Measurements from ENCODE around the gene HMCN2.

Gene HMCN2

DNA sequence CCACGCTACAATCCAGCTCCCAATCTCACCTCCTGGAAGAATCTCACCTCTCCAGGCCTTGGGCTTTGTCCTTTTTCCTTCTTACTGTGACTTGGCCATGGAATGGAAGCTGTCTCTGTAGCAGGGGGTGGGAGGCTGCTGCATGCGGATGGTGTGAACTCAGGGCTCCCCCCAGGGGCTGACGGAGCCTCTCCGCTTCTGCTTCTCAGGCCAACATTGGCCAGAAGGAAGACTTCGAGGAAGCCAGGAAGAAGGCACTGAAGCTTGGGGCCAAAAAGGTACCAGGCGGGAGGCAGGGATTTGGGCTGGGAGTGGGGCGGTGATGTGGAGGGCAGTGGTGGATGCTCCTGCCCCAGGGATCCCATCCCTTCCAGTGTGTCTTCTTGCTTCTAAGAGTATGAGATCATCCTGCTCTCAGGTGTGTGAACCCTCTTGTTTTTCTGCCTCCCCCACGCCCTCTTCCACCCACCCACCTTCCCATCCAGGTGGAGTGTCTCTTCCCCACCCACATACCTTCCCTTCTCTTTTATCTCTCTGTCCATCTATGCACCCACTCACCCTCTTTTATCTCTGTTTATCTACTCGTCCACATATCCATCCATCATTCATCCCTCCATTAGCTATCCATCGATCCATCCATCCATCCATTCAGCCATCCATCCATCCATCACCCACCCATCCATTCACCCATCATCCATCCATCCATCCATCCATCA is 188.7 kb downstream of the HMCN2 start:
- no peak for DNase-seq

DNA sequence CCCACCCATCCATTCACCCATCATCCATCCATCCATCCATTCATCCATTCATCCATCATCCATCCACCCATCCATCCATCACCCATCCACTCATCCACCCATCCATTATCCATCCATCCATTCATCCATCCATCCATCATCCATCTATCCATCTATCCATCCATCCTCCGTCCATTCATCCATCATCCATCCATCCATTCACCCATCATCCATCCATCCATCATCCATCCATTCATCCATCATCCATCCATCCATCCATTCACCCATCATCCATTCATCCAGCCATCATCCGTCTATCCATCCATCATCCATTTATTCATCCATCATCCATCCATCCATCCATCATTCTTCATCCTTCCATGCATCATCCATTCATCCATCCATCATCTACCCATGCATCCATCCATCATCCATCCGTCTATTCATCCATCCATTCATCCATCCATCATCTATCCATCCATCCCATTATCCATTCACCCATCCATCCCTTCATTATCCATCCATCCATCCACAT is 189.3 kb downstream of the HMCN2 start:
- DNase-seq = no peak

DNA sequence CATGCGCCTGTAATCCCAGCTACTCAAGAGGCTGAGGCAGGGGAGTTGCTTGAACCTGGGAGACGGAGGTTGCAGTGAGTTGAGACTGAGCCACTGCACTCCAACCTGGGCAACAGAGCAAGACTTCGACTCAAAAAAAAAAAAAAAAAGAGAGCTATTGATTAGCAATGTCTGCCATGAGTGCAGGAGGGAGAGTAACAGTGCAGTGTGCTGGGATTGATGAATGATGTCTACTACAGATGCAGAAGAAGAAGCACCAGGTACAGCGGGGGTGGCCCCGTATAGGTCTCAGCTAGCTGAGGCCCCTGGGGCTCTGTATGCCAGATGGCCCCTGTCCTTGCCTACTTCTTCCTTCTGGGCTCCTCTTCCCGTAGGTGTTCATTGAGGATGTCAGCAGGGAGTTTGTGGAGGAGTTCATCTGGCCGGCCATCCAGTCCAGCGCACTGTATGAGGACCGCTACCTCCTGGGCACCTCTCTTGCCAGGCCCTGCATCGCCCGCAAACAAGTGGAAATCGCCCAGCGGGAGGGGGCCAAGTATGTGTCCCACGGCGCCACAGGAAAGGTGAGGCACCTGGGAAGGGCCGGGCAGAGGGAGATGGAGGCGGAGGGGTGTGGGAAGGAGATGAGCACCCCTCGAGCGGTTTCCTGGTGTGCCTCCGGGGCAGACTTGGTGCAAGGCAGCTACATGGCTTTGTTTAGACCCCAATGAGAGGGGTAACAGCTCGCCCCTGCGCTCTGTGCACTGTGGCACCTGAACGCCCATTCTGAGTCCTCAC is 192.7 kb downstream of the HMCN2 start:
- no peak for DNase-seq

DNA sequence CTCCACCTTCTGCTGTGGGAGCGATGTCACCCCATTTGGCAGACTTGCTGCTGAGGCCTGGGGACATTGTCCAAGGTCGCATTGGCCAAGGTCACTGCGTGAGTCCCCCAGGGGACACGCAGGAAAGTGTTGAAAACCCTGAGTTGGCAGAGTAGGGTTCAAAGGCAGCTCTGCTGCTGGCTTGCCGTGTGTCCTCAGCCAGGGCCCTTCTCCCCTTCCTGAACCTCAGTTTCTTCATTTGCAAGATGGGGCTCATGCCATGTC is 193.2 kb downstream of the HMCN2 start:
- no peak for DNase-seq

DNA sequence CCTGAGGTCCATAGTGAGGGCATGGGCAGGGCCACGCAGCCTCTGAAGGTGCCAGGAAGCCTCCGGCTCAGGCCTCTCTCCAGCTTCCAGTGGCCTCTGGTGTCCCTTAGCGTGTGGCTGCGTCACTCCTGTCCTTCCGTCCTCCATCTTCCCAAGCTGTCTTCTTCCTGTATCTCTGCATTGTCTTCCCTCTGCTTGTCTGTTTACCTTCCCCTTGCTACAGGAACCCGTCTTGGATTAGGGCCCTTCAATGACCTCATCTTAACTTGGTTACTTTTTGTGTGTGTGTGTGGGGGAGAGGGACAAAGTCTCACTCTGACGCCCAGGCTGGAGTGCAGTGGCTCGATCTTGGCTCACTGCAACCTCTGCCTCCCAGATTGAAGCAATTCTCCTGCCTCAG is 193.6 kb downstream of the HMCN2 start:
- DNase-seq = no peak

DNA sequence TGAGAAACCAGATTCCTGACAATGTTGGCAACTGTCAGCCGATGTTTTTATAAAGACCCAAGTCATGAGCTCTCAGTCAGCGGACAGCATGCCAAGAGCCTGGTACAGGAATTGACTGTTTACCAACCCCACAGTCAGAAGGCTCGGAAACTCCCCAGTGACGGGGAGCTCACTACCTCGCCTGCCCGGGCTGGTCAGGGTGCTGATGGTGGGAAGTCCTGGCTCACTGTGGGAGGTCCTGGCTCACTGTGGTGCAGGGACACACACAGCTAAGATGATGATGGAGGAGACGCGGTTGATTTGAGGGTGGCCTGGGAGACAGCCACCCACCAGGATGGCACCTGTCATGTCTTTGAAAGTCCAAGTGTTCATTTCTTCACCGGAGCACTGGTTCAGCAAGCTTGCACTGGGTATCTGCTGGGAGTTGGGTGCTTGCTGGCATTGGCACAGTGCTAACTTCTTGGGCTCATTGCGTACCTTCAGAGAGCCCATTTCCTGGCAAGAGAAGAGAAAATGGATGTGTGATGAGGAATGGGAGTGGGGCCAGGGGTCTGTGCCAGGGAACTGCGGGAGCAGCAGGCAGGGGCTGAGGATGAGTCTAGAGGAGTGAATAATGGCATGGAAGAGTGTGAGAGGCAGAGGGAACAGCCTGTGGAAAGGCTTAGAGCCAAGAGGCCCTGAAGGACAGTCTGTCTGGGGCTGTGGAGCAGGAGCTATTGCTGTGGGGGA is 194.5 kb downstream of the HMCN2 start:
- no peak for DNase-seq

DNA sequence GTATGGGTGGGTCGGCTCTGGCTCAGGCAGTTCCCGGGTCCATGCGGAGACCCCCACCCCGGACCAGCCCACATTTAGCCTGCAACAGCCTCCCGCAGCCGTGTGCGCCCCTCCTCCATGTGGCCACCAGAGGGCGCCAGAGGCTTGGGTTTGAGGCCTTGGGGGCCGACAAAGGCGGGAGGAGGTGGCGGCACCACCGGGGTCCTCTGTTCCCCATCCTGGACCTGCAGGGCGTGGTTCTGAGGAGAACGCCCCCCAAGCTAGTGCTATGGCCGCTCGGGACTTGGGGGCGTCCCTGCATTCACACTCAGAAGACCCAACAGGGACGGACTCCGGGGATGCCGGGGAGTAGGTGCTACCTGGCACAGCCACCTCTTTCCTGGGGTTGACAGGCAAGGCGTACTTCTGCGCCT is 195.7 kb downstream of the HMCN2 start:
- DNase-seq = peak; percentile 29 to 60 (median 55)

DNA sequence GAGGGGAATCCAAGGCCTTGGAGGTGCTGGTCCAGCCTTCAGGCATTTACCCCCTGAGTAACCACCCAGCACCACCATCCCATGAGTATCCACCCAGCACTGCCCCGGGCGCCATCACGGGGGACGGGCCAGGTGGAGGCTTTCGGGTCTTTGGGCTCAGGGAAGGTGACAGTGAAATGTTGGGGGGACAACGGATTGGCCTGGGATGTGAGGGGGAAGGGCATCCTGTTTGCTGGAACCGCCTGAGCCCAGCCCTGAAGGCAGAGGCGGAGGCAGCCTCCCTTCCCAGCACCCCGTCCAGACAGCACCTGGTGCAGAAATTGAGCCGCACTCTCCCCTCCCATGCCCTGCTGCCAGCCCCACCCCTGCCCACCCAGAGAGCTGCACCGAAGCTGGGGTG is 196.2 kb downstream of the HMCN2 start:
- no peak for DNase-seq

DNA sequence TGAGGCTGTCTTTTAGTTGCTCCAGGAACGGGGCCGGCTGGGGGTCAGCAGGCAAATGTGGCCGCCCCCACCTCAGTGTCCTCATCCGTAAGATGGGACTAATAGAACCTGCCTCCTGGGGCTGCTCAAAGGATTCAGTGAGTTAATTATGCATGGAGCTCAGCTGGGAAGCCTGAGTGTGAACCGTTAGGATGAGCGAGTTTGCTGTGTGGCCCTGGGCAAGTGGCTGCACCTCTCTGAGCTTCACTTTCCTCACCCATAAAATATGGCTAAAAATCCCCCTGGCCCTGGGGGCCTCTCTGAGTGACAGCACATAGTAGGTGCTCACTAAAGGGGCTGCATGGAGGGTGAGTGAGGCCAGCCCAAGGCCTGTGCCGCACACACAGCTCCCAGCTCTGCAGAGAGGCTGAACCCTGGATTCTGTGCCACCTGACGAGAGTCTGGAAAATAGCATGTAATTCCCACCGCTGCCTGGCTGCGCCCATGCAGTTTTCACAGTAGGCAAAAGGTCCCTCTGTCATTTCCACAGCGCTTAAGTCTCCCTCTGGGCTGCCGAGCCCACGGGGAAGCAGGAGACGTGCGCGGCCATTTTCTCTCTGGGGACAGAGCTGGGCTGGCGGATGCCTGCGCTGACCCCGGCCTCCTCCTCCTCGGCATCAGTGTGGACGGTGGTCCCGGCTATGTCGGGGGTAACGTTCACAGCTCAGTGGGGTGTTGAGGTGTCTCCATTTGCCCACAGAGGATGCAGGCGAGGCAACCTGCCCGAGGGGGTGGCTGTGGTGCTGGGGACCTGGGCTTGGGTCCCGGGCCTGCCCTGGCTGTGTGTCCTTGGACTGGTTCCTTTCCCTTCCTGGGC is 197.4 kb downstream of the HMCN2 start:
- DNase-seq = no peak

DNA sequence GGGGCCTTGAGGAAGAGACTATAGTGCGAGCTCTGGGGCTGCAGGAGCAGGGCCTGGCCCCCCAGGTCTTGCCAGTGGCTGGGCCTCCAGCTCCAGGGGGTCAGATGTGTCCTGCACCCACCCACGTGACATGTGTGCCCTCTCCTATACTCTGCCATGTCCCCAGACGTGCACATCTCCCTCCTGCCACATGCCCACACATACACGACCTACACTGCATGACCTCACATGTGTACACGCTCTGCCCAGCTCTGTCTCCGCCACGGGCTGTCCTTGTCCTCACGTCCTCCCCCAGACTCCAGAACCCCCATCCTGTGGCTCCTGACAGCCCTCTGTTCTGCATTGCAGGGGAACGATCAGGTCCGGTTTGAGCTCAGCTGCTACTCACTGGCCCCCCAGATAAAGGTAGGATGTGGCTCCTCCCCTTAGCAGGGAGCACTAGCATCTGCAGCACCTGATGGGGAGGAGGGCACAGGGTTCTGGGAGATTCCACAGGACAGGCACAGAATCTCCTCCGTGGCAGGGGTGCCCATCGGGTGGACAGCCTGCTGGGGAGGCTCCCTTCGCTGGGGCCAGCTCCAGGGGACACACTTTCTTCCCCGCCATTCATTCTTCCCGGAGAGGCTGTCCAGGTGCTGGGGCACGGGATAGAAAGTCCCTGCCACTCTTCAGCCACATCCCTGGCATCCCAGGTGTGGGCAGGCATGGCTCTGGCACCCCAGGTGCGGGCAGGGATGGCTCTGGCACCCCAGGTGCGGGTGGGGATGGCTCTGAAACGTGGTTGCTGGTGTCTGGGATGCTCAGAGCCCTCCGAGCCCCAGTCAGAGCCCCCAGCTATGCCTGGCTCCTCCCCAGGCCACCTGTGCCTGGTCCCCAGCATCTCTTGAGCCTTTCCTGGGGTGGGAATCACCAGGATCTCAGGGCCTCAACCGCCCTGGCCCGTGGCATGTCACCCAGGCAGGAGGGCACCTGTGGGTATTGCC is 198.5 kb downstream of the HMCN2 start:
- DNase-seq = no peak

DNA sequence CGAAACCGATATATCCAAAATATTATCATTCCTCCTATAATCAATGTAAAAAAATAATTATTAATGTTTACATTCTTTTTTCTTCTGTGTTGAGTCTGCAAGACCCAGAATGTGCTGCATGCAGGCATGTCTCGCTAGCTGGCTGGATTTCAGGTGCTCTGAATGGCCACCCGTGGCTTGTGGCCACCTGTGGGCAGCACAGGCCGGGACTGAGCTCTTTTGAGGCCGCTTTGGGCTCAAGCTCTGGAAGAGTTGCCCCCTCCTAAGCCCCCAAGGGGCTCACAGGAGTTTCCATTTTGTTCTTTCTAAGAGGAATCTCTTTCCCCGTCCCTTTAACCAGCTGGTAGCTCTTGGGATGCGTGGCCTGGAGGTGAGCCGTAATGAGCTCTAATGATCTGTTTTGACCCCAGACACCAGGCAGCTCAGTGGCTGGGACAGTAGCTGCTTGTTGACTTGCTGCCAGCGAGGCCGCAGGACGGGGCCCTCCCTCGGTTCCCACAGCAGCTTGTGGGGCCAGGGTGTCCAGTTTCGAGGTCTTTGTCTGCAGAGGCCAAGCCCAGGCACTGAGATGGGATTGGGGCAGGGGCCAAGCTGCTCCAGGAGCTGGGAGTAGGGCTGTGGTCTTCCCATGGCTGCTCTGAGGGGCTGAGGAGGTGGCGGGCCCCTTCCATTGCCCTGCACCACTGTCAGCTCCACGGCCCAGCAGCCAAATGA is 200.0 kb downstream of the HMCN2 start:
- DNase-seq = no peak

DNA sequence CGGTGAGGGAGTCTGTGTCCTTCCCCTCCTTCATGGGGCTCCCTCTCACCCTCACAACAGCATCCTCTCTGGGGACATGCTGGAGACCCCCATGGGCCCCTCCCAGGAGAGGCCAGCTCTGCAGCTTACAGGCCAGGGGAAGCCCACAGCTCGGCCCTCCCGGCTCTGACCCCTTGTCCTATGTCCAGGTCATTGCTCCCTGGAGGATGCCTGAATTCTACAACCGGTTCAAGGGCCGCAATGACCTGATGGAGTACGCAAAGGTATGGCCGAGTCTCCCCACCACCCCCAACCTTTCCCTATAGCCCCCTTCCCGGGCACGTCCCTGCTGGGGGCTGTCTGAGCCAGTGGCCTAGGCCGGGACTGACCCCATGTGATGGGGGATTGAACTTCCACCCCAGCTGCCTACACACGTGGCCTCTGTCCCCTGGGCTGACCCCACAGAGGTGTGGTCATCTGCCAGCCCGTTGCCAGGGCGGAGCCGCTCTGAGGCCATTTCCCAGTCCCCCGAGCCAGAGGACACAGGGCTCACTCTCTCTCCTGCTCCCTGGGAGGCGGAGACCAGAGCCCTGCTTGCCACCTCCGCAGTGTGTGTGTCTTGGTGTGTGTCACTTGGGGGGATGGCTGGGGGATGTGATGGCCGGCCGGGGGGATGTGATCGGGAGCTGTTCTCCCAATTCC is 201.1 kb downstream of the HMCN2 start:
- no peak for DNase-seq

DNA sequence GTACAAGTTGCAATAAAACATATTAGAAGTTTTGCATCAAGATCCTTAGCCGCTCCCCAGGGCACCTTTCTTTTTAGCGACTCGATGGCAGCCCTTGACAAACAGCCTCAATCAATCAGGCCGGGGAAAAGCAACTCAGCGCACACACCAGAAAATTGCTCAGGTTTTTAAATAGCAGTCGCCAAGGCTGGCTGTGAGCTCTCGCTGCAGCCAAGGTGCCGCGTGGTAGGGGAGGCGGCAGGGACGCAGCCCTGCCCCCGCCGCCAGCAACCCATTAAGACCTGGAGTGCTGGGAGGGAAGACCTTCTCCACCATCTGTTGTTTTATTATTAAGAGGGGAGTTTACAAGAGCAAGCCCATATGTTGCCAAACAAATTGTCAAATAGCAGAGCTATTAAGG is 201.8 kb downstream of the HMCN2 start:
- DNase-seq = no peak

DNA sequence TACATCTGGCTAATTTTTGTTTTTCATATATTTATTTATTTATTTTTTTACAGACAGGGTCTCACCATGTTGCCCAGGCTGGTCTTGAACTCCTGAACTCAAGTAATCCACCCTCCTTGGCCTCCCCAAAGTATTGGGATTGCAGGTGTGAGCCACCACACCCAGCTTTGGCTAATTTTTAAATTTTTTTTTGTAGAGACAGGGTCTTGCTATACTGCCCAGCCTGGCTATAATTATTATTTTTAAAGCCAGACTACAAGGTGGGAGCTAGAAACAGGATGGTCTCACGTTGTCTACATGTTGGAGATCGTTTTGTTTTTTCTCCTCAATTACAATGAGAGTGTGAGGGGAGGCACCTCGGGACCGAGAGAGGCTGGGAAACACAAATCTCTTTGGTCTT is 203.0 kb downstream of the HMCN2 start:
- DNase-seq = no peak

DNA sequence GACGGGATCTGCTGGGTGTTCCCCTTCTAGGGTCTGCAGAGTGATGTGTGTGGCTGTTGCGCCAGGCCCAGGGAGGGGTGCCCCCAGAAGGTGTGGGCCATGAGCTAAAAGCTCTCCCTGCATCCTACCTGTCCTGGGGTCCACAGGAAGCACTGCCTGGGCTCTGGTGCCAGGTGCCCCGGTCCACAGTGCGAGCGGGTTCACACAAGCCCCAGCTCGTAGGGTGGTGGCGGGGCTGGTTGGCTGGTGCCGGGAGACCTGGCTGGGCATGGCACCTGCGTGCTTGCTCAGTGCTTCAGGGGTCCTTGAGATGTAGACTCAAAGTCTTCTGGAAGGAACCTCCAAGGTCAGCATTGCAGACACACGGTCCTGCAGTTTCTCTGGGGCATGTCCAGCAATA is 204.7 kb downstream of the HMCN2 start:
- DNase-seq = no peak

DNA sequence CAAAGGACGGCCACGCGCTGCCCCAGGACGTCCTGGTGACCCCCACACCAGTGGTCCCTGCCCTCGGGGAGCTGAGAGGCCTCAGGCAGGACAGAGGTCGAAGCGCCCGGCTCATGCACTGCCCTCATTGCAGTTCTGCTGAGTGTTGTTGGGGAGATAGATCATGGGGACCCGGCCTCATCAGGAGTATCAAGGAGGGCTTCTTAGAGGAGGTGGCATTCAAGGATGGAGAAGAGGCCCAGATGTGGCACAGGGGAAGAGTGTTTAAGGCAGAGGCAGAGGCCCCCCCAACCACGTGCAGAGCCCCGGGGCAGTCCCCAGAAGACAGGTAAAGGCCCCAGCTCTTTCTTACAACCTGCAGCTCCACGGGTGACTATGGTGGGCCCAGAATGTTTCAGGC is 205.4 kb downstream of the HMCN2 start:
- no peak for DNase-seq

DNA sequence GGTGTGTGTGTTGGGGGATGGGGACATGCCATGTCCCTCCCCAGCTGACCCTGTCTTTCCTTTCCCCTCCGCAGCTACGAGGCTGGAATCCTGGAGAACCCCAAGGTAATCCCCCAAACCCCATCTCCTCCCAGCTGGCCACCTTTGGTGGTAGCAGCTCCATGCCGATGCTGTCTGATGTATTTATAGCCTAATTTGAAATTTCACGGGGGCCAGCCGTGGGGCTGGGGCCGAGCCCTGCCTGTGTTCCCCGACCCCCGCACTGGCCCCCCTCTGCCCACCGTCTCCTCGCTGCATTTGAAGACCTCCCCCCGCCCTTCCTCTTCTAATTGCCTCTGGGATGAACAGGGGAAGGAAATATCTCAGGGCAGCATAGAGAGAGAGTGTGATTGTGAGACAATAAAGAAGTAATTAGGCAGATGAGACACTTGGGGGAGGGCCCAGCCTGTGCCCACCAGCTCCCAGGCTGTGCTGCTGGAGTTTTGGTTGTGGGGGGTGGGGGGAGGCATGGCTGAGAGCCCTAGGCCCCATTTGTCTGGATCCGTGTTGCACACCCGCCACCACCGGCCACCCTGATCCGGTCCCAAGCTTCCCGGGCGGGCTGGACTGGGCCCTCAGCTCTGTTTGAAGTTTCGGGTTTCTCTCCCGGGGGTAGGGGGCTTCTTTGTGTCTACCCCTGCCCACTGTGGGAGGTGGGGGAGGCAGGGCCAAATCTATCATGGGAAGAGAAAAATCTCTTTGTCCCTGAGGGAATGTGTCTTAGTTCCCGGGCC is 206.0 kb downstream of the HMCN2 start:
- no peak for DNase-seq

DNA sequence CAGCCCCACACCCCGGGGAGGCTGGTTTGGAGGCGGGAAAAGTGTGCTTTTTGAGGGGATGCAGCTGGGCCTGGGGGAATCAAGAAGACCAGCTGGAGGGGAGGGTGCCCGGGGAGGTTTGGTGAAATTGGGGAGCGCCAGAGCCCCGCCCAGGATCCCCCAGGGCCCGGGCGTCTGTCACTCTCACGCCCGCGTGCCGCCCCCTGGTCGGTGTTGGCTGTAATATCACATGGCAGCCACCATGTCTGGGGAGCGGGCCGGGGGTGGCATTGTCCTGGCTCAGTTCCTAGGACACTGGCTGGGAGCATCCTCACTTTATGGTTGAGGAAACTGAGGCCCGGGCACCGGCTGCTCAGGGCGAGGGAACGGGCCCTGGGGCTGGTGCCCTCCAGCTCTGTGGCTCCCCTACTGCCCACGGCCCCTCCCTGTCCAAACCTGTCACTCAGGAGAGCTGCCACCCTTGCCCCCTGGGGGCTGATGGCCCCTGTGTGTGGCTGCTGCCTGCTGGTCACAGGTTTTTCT is 206.7 kb downstream of the HMCN2 start:
- DNase-seq = no peak

DNA sequence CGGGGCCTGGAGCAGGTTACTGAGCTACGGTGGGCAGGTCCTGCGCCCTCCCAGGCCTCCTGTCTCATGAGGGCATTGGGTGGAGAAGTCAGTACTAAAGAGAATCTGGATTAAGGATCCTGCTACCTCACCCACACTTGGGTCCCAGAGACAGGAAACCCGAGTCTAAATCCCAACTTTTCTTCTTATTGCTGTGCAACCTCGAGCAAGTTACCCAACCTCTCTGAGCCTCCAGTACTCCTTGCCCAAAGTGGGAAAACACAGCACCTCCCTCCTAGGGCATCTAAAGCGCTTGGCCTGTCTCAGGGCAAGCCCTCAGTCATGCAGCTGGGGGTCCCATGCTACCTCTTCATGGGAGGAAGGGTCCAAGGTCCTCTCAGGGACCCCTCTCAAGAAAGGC is 207.4 kb downstream of the HMCN2 start:
- no peak for DNase-seq
